NCI-H2196 treated with DMSO at 0.1 percent for 48 hours (cell line): ENCODE measurements around the gene IGF2BP2.
"Not testable (repeated sequence)": the region's sequence is repeated elsewhere in the genome, so short reads cannot be mapped to it uniquely, and the experiment has no call there.

ENCODE experiments used
- DNase-seq: peaks from one replicate; lab custom pipeline; 2025; ENCODE audit not compliant: unreplicated experiment; lab: John Stamatoyannopoulos, UW

The IGF2BP2 gene

DNA sequence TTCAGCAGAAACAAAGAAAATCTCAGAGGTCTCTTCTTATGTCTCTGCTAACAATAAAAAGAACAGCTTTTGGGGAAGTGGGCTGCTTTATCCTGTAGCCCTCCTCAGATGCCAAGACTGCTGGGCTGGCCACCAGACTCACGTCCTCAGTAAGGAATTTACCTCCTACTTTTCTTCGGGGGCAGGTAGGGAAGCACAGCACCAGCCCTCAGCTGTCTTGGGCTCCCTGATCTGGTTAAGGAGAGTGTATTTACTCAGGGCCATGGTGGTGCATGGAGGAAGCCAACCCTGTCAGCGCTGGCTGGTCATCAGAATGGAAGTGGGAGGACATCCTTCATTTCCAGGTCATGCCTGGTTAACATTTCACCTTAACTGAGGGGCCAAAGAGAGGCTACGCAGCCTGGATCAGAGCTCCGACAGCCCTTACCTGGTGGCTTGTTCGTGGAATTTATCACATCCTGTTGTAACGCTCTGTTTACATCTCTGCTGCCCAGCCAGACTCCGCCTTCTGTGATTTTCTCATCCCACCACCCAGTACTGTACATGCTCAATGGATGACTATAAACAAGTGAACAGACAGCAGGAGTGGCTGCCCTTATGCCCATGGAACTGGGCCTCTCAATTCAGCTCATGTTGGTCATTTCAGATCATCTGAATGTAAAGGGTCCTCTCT lies 108.3 kb downstream of the IGF2BP2 start:
- DNase-seq = no peak

DNA sequence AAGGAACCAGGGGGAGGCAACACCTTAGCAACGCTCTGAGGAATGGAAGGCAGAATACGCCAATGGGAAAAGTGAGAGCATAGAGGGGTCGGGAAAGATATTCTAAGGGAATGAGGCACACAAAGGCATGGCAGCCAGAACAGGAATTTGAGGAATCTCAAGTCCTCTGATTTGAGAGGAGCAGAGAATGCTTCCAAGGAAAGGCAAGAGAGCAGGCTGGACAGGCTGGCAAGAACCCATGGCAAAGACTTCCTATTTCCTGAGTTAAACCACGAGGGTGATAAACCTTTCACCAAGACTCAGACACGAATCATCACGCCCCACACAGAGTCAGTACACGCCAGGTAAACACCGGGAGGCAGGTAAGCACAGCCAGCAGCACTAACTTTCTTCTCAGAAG lies 109.8 kb downstream of the IGF2BP2 start:
- DNase-seq = no peak

GRCh38 chr3:185714085-185714484 lies 110.8 kb downstream of the IGF2BP2 start:
- no peak for DNase-seq

GRCh38 chr3:185713015-185713414 lies 111.8 kb downstream of the IGF2BP2 start:
- no peak for DNase-seq

DNA sequence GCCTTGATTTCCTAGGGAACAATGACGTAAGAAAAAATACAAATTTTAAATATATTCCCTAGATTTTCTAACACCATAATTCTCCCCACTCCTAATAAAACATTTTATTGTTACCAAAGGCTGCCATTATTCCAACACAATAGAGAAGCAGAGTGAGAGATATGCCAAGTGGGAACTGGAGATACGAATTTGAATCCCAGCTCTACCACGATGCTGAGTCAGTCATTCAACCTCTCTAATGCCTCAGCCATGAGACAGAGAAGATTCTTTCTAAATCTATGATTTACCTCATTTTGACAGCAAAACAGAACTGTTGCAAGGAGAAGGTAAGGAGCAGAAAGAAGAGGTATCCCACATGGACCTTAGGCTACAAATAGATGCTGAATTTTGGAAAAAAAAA lies 112.5 kb downstream of the IGF2BP2 start:
- DNase-seq = no peak

- no peak for DNase-seq
Observed at GRCh38 chr3:185711255-185711870, 113.5 kb downstream of the IGF2BP2 start.

- DNase-seq = no peak
Observed at GRCh38 chr3:185709251-185709955, 115.4 kb downstream of the IGF2BP2 start.

GRCh38 chr3:185708392-185708791 lies 116.5 kb downstream of the IGF2BP2 start:
- no peak for DNase-seq

- no peak for DNase-seq
Observed at GRCh38 chr3:185705498-185705897, 119.3 kb downstream of the IGF2BP2 start.

GRCh38 chr3:185702262-185703225 lies 122.3 kb downstream of the IGF2BP2 start:
- DNase-seq = no peak

DNA sequence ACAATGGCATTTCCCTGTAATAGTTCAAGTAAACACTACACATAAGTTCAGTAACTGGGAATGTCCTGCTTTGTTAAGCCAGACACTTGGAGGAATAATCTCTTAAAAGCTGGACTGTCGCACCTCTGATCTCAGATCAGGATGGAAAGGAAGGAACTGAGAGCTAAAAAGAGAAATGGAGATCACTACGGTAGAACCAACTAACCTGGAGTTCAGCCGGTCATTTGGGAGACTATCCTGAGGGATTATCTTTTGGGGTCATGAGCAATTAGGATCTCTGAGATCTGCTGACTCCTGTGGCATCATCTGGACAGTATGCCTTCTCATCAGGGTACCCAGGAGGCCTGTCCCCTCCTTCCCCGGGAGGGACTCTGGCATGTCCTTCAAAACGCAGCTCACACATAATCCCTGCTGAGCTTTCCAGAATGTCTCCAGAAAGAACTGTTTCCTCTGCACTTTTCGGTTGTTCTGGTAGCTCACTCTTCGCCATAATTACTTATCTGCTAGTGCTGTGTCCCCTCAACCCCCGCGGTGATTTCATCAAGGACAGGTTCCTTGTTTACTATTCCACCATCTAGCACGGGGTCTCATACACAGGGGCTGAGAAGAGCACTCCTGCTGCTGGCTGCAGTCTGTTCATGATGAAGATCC lies 123.1 kb downstream of the IGF2BP2 start:
- DNase-seq = no peak

GRCh38 chr3:185699927-185700326 lies 124.9 kb downstream of the IGF2BP2 start:
- DNase-seq = no peak

- DNase-seq = not testable (repeated sequence)
Observed at GRCh38 chr3:185697228-185697627, 127.6 kb downstream of the IGF2BP2 start.

DNA sequence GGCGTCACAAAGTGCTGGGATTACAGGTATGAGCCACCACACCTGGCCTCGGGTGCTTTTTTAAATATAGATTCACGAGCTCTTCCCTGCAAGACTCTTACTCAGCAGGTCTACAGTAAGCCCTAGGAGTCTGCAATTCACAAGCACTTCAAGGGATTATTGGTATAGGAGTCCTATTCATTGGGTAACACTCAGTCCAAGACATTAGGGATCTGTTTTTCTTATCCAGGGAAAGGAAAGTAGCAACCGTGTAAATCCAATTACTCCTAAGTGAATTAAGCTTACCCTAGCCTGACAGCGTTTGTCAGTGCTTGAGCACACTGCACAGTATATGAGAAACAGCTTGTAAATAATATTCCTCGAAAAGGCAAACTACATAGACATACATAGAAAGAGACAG lies 128.8 kb downstream of the IGF2BP2 start:
- DNase-seq = no peak

GRCh38 chr3:185693985-185694653 lies 130.7 kb downstream of the IGF2BP2 start:
- no peak for DNase-seq

GRCh38 chr3:185691622-185692021 lies 133.2 kb downstream of the IGF2BP2 start:
- no peak for DNase-seq

DNA sequence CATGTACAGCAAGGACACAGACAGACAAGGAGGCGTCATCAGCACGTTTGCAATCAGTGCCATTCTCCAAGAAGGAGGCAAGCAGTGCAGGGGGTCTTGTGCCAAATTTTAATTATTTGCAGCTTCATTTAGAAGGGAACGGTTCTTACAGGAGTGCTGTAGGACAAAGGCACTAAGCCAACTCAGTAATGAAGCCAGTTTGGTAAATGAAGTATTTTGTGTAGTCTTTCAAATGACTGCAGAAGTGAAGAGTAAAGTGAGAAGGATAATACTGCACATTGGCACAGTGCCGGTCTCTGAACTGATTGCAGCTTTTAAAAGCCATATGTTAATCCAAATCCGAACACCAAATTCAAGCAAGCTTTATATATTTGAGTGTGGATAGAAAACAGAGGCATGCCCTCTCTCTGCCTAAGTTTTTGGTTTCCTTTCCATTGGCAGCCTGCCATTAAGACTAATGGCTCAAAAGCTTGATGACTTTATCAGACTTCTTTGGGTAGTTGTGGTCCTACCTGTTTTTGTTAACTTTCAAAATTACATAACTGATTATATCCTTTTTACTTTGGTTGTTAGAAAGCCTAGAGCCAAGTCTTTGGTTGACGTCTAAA lies 137.5 kb downstream of the IGF2BP2 start:
- no peak for DNase-seq

DNA sequence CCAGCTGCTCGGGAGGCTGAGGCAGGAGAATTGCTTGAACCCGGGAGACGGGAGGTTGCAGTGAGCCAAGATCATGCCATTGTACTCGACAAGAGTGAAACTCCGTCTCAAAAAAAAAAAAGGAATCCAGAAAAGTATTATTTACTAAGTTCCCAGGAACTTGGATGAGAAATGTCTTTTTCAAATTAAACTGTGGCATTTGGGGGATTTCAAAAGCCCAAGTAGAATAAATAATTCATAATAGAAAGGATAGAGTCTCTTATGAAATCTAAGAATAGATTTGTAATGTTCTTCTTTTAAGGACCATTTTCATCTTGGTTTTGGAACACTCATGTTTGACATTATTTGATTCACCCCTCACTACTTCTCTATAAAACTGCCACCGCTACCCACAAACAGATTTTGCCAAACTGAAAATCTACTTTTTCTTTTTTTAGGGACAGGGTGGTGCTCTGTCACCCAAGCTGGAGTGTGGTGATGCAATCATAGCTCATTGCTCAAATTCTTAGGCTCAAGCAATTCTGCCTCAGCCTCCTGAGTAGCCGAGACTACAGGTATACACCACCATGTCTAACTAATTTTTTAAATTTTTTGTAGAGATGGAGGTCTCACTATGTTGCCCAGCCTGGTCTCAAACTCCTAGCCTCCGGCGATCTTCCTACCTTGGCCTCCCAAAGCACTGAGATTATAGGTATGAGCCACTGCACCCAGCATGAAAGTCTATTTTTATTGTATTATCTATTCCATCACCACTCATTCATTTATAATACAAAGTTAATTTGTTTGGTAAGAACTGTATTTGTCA lies 139.4 kb downstream of the IGF2BP2 start:
- no peak for DNase-seq

- no peak for DNase-seq
Observed at GRCh38 chr3:185680231-185680630, 144.6 kb downstream of the IGF2BP2 start.
